TTC549 (cell line): ENCODE data around the gene ZNF584.

Source experiments
- FAIRE-seq: peaks from 2 replicates; lab custom pipeline; 2012; peaks lifted over from hg19 to GRCh38; lab: Jason Lieb, UNC

ZNF584 gene

DNA sequence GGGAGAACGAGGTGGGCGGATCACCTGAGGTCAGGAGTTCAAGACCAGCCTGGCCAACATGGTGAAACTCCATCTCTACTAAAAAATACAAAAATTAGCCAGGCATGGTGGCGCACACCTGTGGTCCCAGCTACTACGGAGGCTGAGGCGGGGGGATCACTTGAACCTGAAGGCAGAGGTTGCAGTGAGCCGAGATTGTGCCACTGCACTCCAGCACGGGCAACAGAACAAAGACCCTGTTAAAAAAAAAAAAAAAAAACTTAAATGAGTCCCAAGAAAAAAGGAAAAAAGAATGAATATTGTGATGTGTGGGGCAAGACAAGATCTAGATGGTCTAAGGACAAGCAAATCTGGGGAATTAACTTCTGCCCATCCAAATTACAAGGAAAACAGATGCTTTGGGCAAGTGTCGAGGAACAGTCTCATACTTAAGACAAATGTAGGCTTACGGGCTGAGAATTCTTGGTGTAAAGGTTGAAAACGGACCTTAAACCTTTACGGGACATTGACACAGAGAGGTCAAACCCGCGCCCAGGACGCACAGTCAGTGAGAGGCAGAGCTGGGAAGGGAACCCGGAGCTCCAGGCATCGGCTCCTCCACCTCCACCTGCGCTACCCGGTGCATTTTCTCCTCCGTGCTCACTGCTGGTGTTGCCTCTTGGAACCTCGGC, 57.8 kb downstream of the ZNF584 start:
- FAIRE-seq = no peak

GRCh38 chr19:58466760-58467589, 58.5 kb downstream of the ZNF584 start, which contains the start of gene ZNF324:
Gene ZNF324, plus strand, starts transcription at chr19:58467080. Its CDS starts 2,106 bp downstream, at chr19:58469186.
- peak; percentile 82 for FAIRE-seq
